GM12873 (cell line): ENCODE results near the gene CA11.

ENCODE experiments used
- TF ChIP-seq, protein P1 (sequence below): IDR thresholded peaks from 2 replicates; pipeline ENCODE4 v1.5.1; 2012; ENCODE audit warnings: low read depth, mild to moderate bottlenecking, moderate library complexity, low read length, control low read depth; ENCODE audit not compliant: insufficient read depth; ENCODE audit errors: missing control alignments

Gene CA11

DNA sequence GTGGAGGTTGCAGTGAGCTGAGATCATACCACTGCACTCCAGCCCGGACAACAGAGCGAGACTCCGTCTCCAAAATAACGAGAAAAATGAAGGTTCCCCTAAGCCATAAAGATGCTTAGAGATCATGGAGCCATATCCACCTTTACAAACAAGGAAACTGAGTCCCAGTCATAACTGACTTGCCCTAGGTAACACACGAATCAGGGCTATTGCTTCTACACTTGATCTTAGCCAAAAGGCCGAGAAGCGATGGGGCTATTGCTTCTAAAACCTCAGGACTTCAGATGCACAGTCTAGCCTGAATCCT, 12.0 kb downstream of the CA11 start:
- TF ChIP-seq, protein P1, sequence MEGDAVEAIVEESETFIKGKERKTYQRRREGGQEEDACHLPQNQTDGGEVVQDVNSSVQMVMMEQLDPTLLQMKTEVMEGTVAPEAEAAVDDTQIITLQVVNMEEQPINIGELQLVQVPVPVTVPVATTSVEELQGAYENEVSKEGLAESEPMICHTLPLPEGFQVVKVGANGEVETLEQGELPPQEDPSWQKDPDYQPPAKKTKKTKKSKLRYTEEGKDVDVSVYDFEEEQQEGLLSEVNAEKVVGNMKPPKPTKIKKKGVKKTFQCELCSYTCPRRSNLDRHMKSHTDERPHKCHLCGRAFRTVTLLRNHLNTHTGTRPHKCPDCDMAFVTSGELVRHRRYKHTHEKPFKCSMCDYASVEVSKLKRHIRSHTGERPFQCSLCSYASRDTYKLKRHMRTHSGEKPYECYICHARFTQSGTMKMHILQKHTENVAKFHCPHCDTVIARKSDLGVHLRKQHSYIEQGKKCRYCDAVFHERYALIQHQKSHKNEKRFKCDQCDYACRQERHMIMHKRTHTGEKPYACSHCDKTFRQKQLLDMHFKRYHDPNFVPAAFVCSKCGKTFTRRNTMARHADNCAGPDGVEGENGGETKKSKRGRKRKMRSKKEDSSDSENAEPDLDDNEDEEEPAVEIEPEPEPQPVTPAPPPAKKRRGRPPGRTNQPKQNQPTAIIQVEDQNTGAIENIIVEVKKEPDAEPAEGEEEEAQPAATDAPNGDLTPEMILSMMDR = no peak

GRCh38 chr19:48633148-48634035, 12.6 kb downstream of the CA11 start:
- TF ChIP-seq, protein P1 = no peak

- TF ChIP-seq, protein P1 = no peak
Measured at GRCh38 chr19:48632692-48633147, 13.3 kb downstream of the CA11 start.

DNA sequence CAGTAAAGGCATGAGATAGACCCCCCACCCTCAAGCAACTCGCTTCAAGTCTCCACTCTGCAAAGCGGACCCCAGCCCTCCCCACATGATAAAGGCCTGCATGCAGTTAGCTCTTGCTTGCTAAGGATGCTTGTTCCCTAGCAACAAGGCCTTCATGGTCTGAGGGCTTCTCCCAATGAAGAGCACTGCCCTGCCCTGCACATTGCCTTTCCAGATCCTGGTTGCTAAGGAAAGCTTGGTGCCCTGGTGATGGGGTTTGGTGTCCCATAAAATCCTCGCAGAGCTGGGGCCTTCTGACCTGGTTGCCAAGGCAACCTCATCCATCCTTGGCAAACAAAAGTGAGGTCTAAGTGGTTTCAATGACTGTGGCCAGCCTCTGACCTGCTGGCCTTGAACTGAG, 14.8 kb downstream of the CA11 start:
- TF ChIP-seq, protein P1 = no peak

DNA sequence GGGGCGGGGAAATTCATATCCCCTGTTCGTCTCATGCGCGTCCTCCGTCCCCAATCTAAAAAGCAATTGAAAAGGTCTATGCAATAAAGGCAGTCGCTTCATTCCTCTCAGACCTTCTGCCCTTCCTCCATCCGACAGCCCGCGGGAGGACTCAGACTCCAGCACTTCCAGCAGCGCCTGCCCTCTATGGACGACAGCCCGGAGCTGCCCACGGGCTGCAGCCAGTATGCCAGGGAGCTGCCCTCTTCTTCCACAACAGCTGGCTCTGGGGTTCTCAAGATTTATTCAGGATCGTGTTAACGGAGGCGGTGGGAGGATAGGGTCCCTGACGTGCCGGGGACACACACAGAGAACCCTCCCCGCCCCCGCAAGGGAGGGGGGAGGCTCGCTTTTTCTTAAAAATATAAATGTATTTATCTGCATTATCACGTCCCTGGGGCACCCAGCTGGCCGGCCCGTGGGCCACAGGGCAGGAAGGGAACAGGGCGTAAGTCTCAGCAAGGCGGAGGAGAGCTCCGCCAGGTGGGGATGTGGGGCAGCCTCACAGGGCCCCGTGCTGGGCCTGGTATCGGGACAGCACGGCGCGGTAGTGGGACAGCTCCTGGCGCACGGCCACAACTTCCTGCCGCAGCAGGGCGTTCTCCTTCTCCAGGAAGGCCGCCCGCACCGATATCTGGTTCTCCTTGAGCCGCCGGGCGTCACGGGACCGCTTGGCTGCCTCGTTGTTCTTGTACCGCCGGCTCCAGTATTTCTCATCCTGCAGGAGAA, 15.5 kb downstream of the CA11 start:
- TF ChIP-seq, protein P1 = no peak

DNA sequence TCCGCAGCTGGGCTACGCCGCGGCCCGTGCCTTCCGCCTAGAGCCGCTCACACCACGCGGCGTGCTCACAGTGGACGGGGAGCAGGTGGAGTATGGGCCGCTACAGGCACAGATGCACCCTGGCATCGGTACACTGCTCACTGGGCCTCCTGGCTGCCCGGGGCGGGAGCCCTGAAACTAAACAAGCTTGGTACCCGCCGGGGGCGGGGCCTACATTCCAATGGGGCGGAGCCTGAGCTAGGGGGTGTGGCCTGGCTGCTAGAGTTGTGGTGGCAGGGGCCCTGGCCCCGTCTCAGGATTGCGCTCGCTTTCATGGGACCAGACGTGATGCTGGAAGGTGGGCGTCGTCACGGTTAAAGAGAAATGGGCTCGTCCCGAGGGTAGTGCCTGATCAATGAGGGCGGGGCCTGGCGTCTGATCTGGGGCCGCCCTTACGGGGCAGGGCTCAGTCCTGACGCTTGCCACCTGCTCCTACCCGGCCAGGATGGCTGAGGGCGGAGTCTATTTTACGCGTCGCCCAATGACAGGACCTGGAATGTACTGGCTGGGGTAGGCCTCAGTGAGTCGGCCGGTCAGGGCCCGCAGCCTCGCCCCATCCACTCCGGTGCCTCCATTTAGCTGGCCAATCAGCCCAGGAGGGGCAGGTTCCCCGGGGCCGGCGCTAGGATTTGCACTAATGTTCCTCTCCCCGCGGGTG, 16.2 kb downstream of the CA11 start:
- TF ChIP-seq, protein P1 = no peak

GRCh38 chr19:48629297-48629598, 16.7 kb downstream of the CA11 start:
- TF ChIP-seq, protein P1 = no peak
